Natural killer cell treated with Interleukin-12 subunit alpha and Interleukin-12 subunit beta and Interleukin-15 and Interleukin-18, amount 100 ng/mL, for 72 hours (primary cell): ENCODE results near the gene TAGAP. TPM values are rescaled to one million over a fixed set of nuclear protein-coding genes. Genes with fewer than 3 reads are reported as not detected.
A peak's percentile ranks its signal among the peaks of the same experiment; 100 is the strongest.

Experiments used
- ATAC-seq, 2 donors: fragments of 150-1000 bp; cut with Tn5 transposase in 1 of 2; sonication (Bioruptor Pico), chemical (Tn5 transposase) in 1 of 2; 2 replicates each; pipeline ENCODE4 v1.10.0; 2021
- DNase-seq: peaks from one replicate; pipeline ENCODE4 v3.0.0; 2022; ENCODE audit warnings: low spot score
- H3K27ac Mint-ChIP-seq, 2 donors: 1 replicate in 1 of 2; 2 replicates in 1 of 2; pipeline ENCODE4 v1.8.0; 2022; ENCODE audit warnings: mixed read lengths in 2 of 2, mild to moderate bottlenecking in 1 of 2, moderate library complexity in 1 of 2
- H3K27me3 Mint-ChIP-seq, 2 donors: 1 replicate in 1 of 2; 2 replicates in 1 of 2; pipeline ENCODE4 v1.8.0; 2022; ENCODE audit warnings: mixed read lengths in 2 of 2
- H3K36me3 Mint-ChIP-seq: one replicate; pipeline ENCODE4 v1.8.0; 2022; ENCODE audit warnings: mixed read lengths
- H3K4me1 Mint-ChIP-seq, 2 donors: 1 replicate in 1 of 2; 2 replicates in 1 of 2; pipeline ENCODE4 v1.8.0; 2022; ENCODE audit warnings: low read depth in 2 of 2, mixed read lengths in 2 of 2, mild to moderate bottlenecking in 1 of 2
- H3K4me3 Mint-ChIP-seq: one replicate; pipeline ENCODE4 v1.8.0; 2022; ENCODE audit warnings: mixed read lengths
- H3K9me3 Mint-ChIP-seq: 2 replicates; pipeline ENCODE4 v1.8.0; 2022; ENCODE audit warnings: mixed read lengths
- total RNA-seq, 2 donors: library from RNA; stranded (reverse); gene quantifications; one replicate each; pipeline ENCODE4 v1.2.3, GENCODE V29; 2022

TAGAP gene
- total RNA-seq, 2 donors from 2014 or later = 39.6 to 46.8 TPM

DNA sequence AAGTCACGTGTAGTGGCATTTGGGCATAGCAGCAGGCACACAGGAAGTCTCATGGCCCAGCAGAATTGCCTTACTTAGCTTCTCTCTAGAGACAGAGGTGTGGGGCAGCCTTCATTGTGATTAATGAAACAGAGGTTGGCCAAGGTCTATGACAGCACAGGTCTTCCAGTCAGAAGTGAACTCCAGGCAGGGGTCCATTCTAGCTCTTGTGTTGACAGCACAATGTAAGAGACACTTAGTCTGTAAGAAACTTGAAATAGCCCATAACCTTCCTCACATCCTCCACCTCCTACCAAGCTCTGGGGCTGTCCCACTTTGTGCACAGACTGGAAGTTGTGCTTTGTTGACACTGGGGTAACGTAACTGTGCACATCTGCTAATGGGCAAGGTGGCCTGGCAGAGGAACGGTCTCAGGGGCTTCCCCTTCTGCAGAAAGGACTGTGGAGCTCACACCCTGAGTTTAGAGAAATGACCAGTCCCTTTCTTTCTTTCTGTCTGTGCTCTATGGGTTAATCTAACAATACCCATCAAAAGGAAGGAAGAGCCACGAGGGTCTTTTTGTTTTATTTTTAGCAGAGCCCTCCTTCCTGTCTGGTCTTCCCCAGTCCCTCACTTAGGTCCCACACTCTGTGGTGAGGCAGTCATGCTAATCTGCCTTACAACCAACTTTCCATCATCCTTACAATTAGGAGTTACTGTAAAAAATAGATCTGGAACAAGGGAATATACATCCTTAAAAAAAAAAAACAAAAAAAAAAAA lies 35.6 kb upstream of the TAGAP start:
- Mint-ChIP-seq H3K4me1 (peaks cover 46 to 57% of the 10 kb centered on the region in 2 donors), H3K4me3 (peak overlapping the region; percentile 71), H3K27ac (peak overlapping the region; percentile 82 to 84)

DNA sequence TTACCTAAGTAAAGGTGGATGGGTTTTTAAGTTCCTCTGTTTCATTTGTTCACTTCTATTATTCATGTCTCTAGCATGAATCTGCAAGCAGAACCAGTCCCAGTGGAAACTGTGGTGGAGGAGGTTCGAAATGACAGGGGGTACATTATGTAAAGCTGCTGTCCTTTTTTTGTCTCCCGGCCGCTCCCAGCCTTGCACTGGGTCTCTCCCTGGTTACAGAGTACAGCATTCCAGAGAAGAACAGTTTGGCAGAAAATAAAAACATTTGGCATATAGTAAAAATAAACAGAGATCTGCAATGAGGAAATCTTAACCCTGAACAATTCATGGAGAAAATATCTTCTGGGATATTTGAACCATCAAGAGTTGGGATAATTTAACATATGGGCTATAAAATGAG lies 34.6 kb upstream of the TAGAP start:
- Mint-ChIP-seq H3K9me3 (no peaks in the 10 kb centered on the region), H3K4me3 (no peak overlapping the region), H3K27ac (peak overlapping the region in 1 of 2 donors; percentile 84), H3K27me3 (no peaks in the 10 kb centered on the region), H3K4me1 (peaks cover 48 to 61% of the 10 kb centered on the region in 2 donors), H3K36me3 (no peaks in the 10 kb centered on the region)
- DNase-seq = no peak
- ATAC-seq = no peak

More for the DNA sequence above, 35.6 kb upstream of the TAGAP start:
- DNase-seq (no peak), ATAC-seq (peak; percentile 86 to 87)
- H3K9me3 Mint-ChIP-seq = no peaks in the 10 kb centered on the region
- H3K27me3 Mint-ChIP-seq = no peaks in the 10 kb centered on the region
- H3K36me3 Mint-ChIP-seq = no peaks in the 10 kb centered on the region

GRCh38 chr6:159077123-159077522 lies 32.3 kb upstream of the TAGAP start:
- Mint-ChIP-seq H3K4me1 (peaks cover 47 to 60% of the 10 kb centered on the region in 2 donors), H3K36me3 (no peaks in the 10 kb centered on the region), H3K27me3 (no peaks in the 10 kb centered on the region), H3K4me3 (peak overlapping the region; percentile 68), H3K9me3 (no peaks in the 10 kb centered on the region), H3K27ac (peak overlapping the region; percentile 28 to 55)
- DNase-seq (no peak), ATAC-seq (peak; percentile 69 to 76)

DNA sequence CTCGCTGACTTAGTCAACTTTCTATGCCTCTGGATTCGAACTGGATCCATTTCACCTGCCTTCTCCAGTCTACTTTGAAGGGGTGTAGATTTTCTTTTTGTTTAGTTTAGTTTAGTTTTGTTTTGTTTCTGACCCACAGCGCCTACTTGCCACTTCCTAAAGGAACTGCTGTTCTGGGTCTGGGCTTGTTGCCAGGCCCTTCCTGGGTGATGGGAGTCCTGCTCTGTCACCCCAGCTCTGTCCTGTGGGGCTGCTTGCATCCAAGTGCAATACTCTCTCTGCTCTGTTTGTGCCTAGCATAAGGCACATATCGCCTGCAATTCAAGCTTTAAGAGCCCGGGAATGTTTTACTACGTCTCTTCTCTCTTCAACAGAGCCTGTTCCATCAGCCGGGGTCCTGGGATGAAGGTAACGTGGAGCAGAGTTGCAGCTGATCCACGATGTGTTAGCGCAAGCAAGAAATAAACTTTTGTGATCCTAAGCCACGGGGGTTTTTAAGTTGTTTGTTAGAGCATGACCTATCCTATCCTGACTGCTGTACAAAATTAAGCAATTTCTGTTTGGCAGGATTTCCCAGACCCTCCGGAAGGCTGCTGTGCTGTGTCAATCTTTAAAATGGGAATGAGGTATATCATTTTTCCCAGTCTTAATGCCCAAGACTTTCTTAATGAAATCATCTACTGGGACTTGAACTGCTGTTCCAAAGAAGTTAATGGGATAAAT lies 30.9 kb upstream of the TAGAP start:
- peaks cover 0 to 5% of the 10 kb centered on the region in 2 donors for H3K27me3 Mint-ChIP-seq
- no peak overlapping the region for H3K4me3 Mint-ChIP-seq
- DNase-seq (no peak), ATAC-seq (no peak)
- no peaks in the 10 kb centered on the region for H3K9me3 Mint-ChIP-seq
- peak overlapping the region; percentile 28 to 55 for H3K27ac Mint-ChIP-seq
- no peaks in the 10 kb centered on the region for H3K36me3 Mint-ChIP-seq
- peaks cover 47 to 53% of the 10 kb centered on the region in 2 donors for H3K4me1 Mint-ChIP-seq

DNA sequence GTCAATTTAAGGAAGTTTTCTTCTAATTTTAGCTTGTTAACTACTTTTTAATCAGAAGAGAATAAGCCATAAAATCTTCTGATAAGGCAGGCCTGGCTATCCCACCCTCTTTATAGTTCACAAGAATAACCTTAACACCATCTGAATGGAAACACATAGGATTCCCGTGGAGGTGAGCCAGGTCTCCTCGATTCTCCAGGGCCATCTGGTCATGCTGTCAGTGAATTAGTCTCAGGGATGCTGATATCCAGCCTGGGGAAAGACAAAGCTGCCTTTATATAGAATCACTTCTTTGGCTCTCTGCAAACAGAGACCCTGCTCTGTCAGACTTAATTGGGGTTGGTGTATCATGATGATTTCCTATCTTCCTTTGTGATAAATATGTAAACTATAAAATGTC lies 30.1 kb upstream of the TAGAP start:
- DNase-seq = no peak
- Mint-ChIP-seq H3K27ac (peak overlapping the region in 1 of 2 donors; percentile 28), H3K27me3 (peaks cover 0 to 5% of the 10 kb centered on the region in 2 donors)

GRCh38 chr6:159074120-159074684 lies 29.4 kb upstream of the TAGAP start:
- no peak for ATAC-seq
- Mint-ChIP-seq H3K4me1 (peaks cover 38 to 43% of the 10 kb centered on the region in 2 donors), H3K9me3 (no peaks in the 10 kb centered on the region), H3K27ac (no peak overlapping the region), H3K36me3 (no peaks in the 10 kb centered on the region), H3K27me3 (peaks cover 0 to 5% of the 10 kb centered on the region in 2 donors), H3K4me3 (no peak overlapping the region)
- no peak for DNase-seq

More for the DNA sequence above, 30.1 kb upstream of the TAGAP start:
- Mint-ChIP-seq H3K4me3 (no peak overlapping the region), H3K9me3 (no peaks in the 10 kb centered on the region), H3K36me3 (no peaks in the 10 kb centered on the region), H3K4me1 (peaks cover 40 to 45% of the 10 kb centered on the region in 2 donors)
- ATAC-seq = no peak

DNA sequence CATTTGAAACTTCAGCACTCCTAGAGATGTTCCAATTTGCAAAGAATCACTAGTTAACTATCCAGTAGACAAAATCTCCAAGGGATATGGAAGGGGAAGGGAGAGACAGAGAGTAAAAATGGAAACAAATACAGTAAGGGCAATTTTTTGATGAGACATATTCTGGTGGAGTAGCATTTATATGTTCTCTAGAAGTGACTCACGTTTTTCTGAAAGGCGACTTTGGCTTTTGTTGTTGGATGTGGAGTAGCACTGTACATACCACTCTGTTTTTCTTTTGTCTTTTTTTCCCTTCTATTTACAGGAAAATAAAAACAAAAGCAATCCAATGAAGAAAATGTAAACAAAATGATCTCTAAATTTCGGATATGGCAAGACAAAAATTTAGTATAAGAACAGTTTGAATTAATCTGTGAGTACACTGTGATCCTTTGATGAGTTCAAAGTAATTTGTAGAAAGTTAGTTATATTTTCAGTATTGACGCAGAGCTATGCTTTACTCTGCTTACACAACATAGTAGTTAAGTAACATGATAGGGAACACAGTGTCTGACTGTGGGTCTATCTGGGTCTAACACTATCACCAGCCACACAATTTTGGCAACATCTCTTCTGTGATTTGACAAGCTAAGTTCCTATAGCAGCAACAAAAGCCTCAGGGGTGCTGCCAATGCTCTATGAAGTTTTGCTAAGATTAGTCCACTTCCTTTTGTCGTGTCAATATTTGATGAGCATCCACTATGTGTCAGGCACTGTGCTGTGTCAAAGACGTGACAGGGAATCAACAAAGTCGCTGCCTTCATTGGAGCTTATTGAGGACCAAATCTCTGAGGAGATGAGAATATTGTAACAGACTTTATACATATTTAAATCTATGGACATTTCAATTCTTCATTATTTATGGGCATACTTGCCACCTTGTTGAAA lies 27.3 kb upstream of the TAGAP start:
- Mint-ChIP-seq H3K4me1 (peaks cover 29 to 40% of the 10 kb centered on the region in 2 donors), H3K27ac (peak overlapping the region in 1 of 2 donors; percentile 26), H3K36me3 (no peaks in the 10 kb centered on the region), H3K9me3 (no peaks in the 10 kb centered on the region), H3K27me3 (peaks cover 0 to 5% of the 10 kb centered on the region in 2 donors), H3K4me3 (no peak overlapping the region)
- ATAC-seq = peak in 1 of 2 donors; percentile 37
- no peak for DNase-seq

- Mint-ChIP-seq H3K27me3 (peaks cover 0 to 5% of the 10 kb centered on the region in 2 donors), H3K36me3 (no peaks in the 10 kb centered on the region), H3K9me3 (no peaks in the 10 kb centered on the region), H3K4me1 (peaks cover 35 to 40% of the 10 kb centered on the region in 2 donors), H3K27ac (peak overlapping the region in 1 of 2 donors; percentile 98), H3K4me3 (no peak overlapping the region)
- DNase-seq (no peak), ATAC-seq (no peak)
Measured at GRCh38 chr6:159068904-159069578, 24.2 kb upstream of the TAGAP start.

- ATAC-seq (no peak), DNase-seq (no peak)
- Mint-ChIP-seq H3K9me3 (no peaks in the 10 kb centered on the region), H3K27ac (peak overlapping the region; percentile 48 to 98), H3K36me3 (no peaks in the 10 kb centered on the region), H3K4me1 (peaks cover 52 to 55% of the 10 kb centered on the region in 2 donors), H3K27me3 (peaks cover 0 to 5% of the 10 kb centered on the region in 2 donors), H3K4me3 (peak overlapping the region; percentile 13)
Measured at GRCh38 chr6:159067334-159067733, 22.5 kb upstream of the TAGAP start.

- no peaks in the 10 kb centered on the region for H3K27me3 Mint-ChIP-seq
- no peak for ATAC-seq
- DNase-seq = no peak
- H3K27ac Mint-ChIP-seq = peak overlapping the region; percentile 48 to 98
- no peak overlapping the region for H3K4me3 Mint-ChIP-seq
- no peaks in the 10 kb centered on the region for H3K36me3 Mint-ChIP-seq
- H3K9me3 Mint-ChIP-seq = no peaks in the 10 kb centered on the region
- peaks cover 58 to 60% of the 10 kb centered on the region in 2 donors for H3K4me1 Mint-ChIP-seq
Measured at GRCh38 chr6:159066483-159066882, 21.7 kb upstream of the TAGAP start.

- DNase-seq (no peak), ATAC-seq (no peak)
- no peaks in the 10 kb centered on the region for H3K9me3 Mint-ChIP-seq
- no peaks in the 10 kb centered on the region for H3K27me3 Mint-ChIP-seq
- no peak overlapping the region for H3K4me3 Mint-ChIP-seq
- H3K27ac Mint-ChIP-seq = peak overlapping the region; percentile 98 to 99
- no peaks in the 10 kb centered on the region for H3K36me3 Mint-ChIP-seq
- H3K4me1 Mint-ChIP-seq = peaks cover 64 to 67% of the 10 kb centered on the region in 2 donors
Measured at GRCh38 chr6:159065759-159066329, 21.1 kb upstream of the TAGAP start.

DNA sequence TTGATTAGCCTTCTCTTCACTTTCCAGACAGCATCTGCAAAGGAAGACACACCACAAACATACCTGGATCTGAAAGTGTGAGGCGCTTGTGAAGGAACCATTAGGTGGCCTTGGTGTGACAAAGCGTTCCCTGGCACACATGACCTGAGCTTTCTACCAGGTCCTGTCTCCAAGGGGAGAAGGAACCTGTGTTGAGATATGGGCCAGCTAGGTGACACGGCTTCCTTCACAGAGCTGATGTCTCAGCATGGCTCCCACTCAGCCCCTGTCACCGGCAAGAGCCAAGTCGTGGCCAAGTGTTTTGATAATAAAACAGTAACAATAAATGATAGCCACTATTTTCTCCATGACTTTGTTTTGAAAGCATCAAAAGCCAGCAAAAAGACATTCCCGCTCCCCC lies 20.3 kb upstream of the TAGAP start:
- Mint-ChIP-seq H3K27ac (peak overlapping the region; percentile 98 to 99), H3K9me3 (no peaks in the 10 kb centered on the region), H3K27me3 (no peaks in the 10 kb centered on the region), H3K36me3 (no peaks in the 10 kb centered on the region), H3K4me1 (peaks cover 72 to 74% of the 10 kb centered on the region in 2 donors), H3K4me3 (peak overlapping the region; percentile 88)
- ATAC-seq = no peak
- DNase-seq = no peak
